ENCODE measurements around the gene L3MBTL1. TPM values are rescaled to one million over a fixed set of nuclear protein-coding genes. Genes with fewer than 3 reads are reported as not detected.

L3MBTL1 gene
- total RNA-seq, 1 experiment from 2014 or later: 21.6 TPM

GRCh38 chr20:43542674-43543073 is 35.2 kb downstream of the L3MBTL1 start (continued):
- TF ChIP-seq, protein P1, sequence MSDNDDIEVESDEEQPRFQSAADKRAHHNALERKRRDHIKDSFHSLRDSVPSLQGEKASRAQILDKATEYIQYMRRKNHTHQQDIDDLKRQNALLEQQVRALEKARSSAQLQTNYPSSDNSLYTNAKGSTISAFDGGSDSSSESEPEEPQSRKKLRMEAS (IDR thresholded peaks at IDR 0.05): no peak
- no peak for TF ChIP-seq SP1 (IDR thresholded peaks at IDR 0.05; ENCODE audit: low read depth)
- TF ChIP-seq TCF7L2 (IDR thresholded peaks at IDR 0.05; ENCODE audit: borderline replicate concordance, extremely low read depth, insufficient read depth, insufficient read length): no peak
- no peak for TF ChIP-seq ZFX (IDR thresholded peaks at IDR 0.05)

GRCh38 chr20:43543138-43543537 is 35.6 kb downstream of the L3MBTL1 start:
- ChIA-PET CTCF (interaction anchor here (0.7 kb wide), 2 partner anchors 36 to 61 kb away, joined by 3 to 4 read pairs; partner anchors contain the start of gene L3MBTL1), RAD21 (ENCODE audit: low non-redundant PET in 1 of 2, low total read pairs in 2 of 2, uncharacterized antibody in 2 of 2, unreplicated experiment in 2 of 2) (no interaction called here), POLR2A (no interaction called here)
- Histone ChIP-seq H4K20me1 (ENCODE audit: insufficient read depth) (no peaks in the 10 kb centered on the region), H3K27me3 (ENCODE audit: insufficient read depth, low read length) (no peaks in the 10 kb centered on the region), H3K4me2 (ENCODE audit: low read length) (no peak overlapping the region), H3K9me2 (ENCODE audit: insufficient read depth) (no peaks in the 10 kb centered on the region), H3K9ac (ENCODE audit: low read length) (no peak overlapping the region), H3K36me3 (ENCODE audit: control insufficient read depth in 1 of 2, insufficient read depth in 2 of 2, low read length in 2 of 2) (peaks cover 0 to 7% of the 10 kb centered on the region in 2 experiments; a peak in 2 of 4 replicates), H2AFZ (ENCODE audit: low read depth, low read length, poor library complexity, severe bottlenecking) (no peak overlapping the region), H3K4me3 (replicated peaks in 1 of 2; ENCODE audit: low read depth in 1 of 2, low read length in 2 of 2) (no peak overlapping the region), H3K79me2 (ENCODE audit: insufficient read depth, low read length) (no peaks in the 10 kb centered on the region), H3K27ac (ENCODE audit: low read depth, low read length) (no peak overlapping the region), H3K4me1 (ENCODE audit: control insufficient read depth in 1 of 2, insufficient read depth in 2 of 2, low read length in 2 of 2) (no peaks in the 10 kb centered on the region), H3K9me3 (ENCODE audit: control insufficient read depth in 1 of 2, insufficient read depth in 1 of 2, low read depth in 1 of 2, low read length in 2 of 2) (peaks cover 0 to 3% of the 10 kb centered on the region in 2 experiments; a peak in 1 of 4 replicates)
- no peak for DNase-seq (ENCODE audit: low read depth, low spot score)
- intact Hi-C loops (cut with micrococcal nuclease): no loop called here
- TF ChIP-seq RAD21 (IDR thresholded peaks at IDR 0.05; ENCODE audit: low read depth) (no peak), ELF1 (IDR thresholded peaks at IDR 0.05; ENCODE audit: borderline replicate concordance, low read depth) (no peak), YY1 (IDR thresholded peaks at IDR 0.05; ENCODE audit: extremely low read depth, insufficient replicate concordance, low read depth, low read length) (no peak), POLR2AphosphoS5 (IDR thresholded peaks at IDR 0.05; ENCODE audit: low read depth, low read length) (no peak), CTCF (IDR thresholded peaks at IDR 0.05 in 2 of 3, conservative IDR thresholded peaks at IDR 0.05 in 1 of 3; ENCODE audit: borderline replicate concordance in 1 of 3, insufficient read depth in 1 of 3, low read depth in 2 of 3, low read length in 2 of 3) (no peak), EZH2 (IDR thresholded peaks at IDR 0.05) (no peak)
- TF ChIP-seq, protein P2, sequence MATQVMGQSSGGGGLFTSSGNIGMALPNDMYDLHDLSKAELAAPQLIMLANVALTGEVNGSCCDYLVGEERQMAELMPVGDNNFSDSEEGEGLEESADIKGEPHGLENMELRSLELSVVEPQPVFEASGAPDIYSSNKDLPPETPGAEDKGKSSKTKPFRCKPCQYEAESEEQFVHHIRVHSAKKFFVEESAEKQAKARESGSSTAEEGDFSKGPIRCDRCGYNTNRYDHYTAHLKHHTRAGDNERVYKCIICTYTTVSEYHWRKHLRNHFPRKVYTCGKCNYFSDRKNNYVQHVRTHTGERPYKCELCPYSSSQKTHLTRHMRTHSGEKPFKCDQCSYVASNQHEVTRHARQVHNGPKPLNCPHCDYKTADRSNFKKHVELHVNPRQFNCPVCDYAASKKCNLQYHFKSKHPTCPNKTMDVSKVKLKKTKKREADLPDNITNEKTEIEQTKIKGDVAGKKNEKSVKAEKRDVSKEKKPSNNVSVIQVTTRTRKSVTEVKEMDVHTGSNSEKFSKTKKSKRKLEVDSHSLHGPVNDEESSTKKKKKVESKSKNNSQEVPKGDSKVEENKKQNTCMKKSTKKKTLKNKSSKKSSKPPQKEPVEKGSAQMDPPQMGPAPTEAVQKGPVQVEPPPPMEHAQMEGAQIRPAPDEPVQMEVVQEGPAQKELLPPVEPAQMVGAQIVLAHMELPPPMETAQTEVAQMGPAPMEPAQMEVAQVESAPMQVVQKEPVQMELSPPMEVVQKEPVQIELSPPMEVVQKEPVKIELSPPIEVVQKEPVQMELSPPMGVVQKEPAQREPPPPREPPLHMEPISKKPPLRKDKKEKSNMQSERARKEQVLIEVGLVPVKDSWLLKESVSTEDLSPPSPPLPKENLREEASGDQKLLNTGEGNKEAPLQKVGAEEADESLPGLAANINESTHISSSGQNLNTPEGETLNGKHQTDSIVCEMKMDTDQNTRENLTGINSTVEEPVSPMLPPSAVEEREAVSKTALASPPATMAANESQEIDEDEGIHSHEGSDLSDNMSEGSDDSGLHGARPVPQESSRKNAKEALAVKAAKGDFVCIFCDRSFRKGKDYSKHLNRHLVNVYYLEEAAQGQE (IDR thresholded peaks at IDR 0.05; ENCODE audit: low read depth): no peak
- TF ChIP-seq, protein P3, sequence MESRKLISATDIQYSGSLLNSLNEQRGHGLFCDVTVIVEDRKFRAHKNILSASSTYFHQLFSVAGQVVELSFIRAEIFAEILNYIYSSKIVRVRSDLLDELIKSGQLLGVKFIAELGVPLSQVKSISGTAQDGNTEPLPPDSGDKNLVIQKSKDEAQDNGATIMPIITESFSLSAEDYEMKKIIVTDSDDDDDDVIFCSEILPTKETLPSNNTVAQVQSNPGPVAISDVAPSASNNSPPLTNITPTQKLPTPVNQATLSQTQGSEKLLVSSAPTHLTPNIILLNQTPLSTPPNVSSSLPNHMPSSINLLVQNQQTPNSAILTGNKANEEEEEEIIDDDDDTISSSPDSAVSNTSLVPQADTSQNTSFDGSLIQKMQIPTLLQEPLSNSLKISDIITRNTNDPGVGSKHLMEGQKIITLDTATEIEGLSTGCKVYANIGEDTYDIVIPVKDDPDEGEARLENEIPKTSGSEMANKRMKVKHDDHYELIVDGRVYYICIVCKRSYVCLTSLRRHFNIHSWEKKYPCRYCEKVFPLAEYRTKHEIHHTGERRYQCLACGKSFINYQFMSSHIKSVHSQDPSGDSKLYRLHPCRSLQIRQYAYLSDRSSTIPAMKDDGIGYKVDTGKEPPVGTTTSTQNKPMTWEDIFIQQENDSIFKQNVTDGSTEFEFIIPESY (IDR thresholded peaks at IDR 0.05; ENCODE audit: extremely low read depth, insufficient replicate concordance, low read length): no peak
- TF ChIP-seq, protein P1 (IDR thresholded peaks at IDR 0.05): no peak
- BruUV-seq (replicated peaks): no TSS peak
- ATAC-seq: no peak

Measured in HCT116 (cell line).